Measurements from ENCODE around the gene ZNF24. TPM values are rescaled to one million over a fixed set of nuclear protein-coding genes. Genes with fewer than 3 reads are reported as not detected.

The ZNF24 gene
- polyA plus RNA-seq, result 28.7 and 34.6 TPM in 2 replicates

DNA sequence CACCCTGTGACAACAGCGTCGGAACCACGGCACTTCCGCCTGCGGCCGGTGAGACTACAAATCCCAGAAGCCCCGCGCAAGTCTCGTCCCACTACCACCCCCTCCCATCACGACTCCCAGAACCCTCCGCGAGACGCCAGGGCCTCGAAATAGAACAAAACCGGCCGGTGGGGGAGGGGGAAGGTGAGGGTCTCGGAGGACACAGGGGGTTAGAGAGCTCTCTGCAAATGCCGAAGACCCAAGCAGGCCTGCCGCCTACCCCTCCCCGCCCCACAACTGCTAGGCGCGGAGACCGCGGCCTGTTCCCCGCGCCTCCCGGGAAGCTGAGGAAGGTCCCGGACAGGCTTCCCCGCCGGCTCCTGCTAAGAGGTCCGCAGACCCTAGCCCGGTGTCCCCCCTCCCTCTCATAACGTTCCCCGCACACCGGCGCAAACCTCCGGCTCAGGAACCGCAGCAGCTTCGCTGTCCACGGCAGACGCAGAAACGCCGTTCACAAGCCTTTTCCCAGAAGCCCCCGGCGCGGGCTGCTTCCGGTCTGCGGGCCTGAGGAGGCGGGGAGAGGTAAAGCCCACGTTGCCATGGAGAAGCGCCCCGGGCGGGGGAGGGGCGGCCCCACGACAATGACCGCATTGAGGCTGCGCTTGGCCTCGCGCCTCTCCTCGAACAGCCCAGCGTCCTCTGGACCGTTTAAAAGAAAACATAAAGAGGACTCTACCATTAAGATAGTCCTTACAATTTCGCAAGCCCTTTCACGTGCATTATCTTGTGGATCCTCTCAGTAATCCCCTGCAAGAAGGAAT, at the start of gene ZNF24:
ZNF24 (minus strand) TSS at position 485 of the 800 bp plus-strand sequence. CDS start 3,770 bp downstream, outside the sequence.

GRCh38 chr18:35376742-35377695, 32.8 kb upstream of the ZNF24 start, which contains the start of gene ZNF396:
TSS of gene ZNF396 (minus strand) at chr18:35377337. CDS start at chr18:35374292, 3,045 bp downstream.

DNA sequence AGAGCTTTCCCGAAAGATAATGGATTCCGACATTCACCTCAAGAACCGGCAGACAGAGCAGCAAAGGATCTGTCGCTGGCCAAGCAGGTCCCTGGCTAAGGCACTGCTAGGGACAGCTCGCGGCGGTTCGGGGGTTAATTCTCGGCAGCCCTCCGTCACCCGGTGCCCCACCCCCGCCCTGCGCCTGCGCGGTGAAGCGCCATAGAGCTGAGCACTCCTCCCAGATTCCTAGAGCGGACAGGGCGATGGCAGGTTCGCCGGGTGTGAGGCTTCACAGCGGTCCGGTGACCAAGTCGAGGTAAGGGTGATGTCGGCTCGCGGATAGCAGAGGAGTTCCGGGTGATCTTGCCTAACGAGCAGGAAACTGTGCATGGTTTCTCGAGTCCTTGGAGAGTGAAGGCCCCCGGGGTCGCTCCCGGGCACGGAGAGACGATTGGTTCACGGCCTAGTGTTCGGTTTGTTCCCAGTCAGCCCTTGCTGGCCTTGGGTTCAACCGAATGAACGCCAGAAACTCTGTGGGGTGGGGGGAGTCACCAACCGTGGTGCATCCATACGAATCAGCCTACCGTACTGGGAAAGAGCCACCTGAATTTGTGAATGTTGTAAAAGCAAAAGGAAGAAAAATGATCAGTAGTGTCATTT, 54.0 kb downstream of the ZNF24 start, which contains the start of gene ZSCAN30:
ZSCAN30 (minus strand) TSS at position 136 of the 642 bp plus-strand sequence. CDS start 25,877 bp downstream, outside the sequence.

Other genes with a start within 250 kb of the ZNF24 start
- gene ZNF397, start 103.4 kb downstream of the ZNF24 start, polyA plus RNA-seq, result 15.6 and 21.5 TPM in 2 replicates
- gene ZSCAN30, start 54.2 kb downstream of the ZNF24 start, polyA plus RNA-seq, result 5.7 and 31.3 TPM in 2 replicates
- gene ZNF396, start 32.9 kb upstream of the ZNF24 start, polyA plus RNA-seq, result 2.4 and 3.0 TPM in 2 replicates
- gene INO80C, start 153.5 kb upstream of the ZNF24 start, polyA plus RNA-seq, result 13.1 and 15.0 TPM in 2 replicates
- 57.6 and 71.9 TPM in 2 replicates for gene GALNT1, start 237.3 kb upstream of the ZNF24 start, polyA plus RNA-seq

Data from Purkinje cell (primary cell).